ENCODE data around the gene CCDC7.
A peak's percentile ranks its signal among the peaks of the same experiment; 100 is the strongest.
"Not testable (repeated sequence)": the region's sequence is repeated elsewhere in the genome, so short reads cannot be mapped to it uniquely, and the experiment has no call there.

CCDC7 gene

DNA sequence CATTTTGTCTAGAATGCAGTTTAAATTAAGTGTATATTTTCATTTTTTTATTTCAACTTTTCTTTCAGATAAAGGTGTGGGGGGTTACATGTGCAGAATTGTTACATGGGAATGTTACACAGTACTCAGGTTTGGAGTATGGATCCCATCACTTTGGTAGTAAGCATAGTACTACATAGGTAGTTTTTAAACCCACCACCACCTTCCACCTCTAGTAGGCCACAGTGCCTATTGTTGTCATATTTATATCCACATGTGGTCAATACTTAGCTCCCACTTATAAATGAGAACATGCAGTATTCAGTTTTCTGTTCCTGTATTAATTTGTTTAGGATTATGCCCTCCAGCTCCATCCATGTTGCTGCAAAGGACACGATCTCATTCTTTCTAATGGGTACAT, 200.6 kb downstream of the CCDC7 start:
- TF ChIP-seq, protein P1, sequence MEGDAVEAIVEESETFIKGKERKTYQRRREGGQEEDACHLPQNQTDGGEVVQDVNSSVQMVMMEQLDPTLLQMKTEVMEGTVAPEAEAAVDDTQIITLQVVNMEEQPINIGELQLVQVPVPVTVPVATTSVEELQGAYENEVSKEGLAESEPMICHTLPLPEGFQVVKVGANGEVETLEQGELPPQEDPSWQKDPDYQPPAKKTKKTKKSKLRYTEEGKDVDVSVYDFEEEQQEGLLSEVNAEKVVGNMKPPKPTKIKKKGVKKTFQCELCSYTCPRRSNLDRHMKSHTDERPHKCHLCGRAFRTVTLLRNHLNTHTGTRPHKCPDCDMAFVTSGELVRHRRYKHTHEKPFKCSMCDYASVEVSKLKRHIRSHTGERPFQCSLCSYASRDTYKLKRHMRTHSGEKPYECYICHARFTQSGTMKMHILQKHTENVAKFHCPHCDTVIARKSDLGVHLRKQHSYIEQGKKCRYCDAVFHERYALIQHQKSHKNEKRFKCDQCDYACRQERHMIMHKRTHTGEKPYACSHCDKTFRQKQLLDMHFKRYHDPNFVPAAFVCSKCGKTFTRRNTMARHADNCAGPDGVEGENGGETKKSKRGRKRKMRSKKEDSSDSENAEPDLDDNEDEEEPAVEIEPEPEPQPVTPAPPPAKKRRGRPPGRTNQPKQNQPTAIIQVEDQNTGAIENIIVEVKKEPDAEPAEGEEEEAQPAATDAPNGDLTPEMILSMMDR (conservative IDR thresholded peaks at IDR 0.05): peak; percentile 18; the same call in 1 of the 2 replicates
- no peak for TF ChIP-seq ZFX (IDR thresholded peaks at IDR 0.05)

DNA sequence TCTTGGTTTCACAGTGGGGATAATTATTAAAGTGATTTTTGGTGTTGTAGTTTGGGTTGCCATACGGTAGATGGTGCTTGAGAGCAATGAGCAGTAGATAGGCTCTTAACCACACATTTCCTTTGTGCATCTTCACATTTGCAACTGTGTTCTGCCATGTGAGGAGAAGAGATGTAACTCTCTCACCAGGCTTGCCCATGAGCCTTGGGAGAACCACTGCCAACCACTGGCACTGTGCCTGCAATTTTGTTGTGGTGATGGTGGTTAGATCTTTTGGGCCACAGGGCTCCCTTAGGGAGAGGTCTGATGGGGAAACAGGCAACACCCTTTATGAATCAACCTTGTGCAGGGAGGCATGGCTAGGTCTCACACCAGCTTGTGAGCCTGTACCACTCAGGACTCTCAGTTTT, 204.3 kb downstream of the CCDC7 start:
- TF ChIP-seq, protein P1 (conservative IDR thresholded peaks at IDR 0.05): peak; percentile 27
- TF ChIP-seq ZFX (IDR thresholded peaks at IDR 0.05): no peak
- H3K27ac ChIP-seq: no peak overlapping the region

More for the DNA sequence above, 200.6 kb downstream of the CCDC7 start:
- no peak overlapping the region for H3K27ac ChIP-seq

DNA sequence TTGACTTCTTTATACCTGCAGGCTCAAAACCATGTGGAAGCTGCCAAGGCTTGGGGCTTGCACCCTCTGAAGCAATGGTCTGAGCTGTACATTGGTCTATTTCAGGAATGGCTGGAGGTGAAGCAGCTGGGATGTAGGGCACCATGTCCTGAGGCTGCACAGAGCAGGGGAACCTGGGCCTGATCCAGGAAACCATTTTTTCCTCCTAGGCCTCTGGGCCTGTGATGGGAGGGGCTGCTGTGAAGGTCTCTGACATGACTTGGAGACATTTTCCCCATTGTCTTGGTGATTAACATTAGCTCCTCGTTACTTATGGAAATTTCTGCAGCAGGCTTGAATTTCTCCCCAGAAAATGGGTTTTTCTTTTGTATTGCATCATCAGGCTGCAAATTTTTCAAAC, 211.5 kb downstream of the CCDC7 start:
- H3K27ac ChIP-seq: not testable (repeated sequence)

DNA sequence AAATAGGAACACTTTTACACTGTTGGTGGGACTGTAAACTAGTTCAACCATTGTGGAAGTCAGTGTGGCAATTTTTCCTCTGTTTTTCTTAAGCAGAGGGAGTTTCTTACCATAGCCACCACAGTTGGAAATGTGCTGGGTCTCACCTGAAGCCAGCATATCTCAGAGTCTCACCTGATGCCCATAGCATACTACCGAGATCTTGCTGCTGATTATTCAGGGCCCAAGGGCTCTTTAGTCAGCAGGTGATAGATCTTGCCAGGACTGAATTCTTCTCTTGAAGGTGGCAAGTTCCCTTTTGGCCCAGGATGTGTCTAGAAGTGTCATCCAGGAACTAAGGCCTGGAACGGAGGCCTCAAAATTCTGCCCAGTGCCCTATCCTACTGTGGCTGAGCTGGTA, 215.4 kb downstream of the CCDC7 start:
- TF ChIP-seq, protein P1 (conservative IDR thresholded peaks at IDR 0.05): no peak
- TF ChIP-seq ZFX (IDR thresholded peaks at IDR 0.05): no peak
- H3K27ac ChIP-seq: no peak overlapping the region

DNA sequence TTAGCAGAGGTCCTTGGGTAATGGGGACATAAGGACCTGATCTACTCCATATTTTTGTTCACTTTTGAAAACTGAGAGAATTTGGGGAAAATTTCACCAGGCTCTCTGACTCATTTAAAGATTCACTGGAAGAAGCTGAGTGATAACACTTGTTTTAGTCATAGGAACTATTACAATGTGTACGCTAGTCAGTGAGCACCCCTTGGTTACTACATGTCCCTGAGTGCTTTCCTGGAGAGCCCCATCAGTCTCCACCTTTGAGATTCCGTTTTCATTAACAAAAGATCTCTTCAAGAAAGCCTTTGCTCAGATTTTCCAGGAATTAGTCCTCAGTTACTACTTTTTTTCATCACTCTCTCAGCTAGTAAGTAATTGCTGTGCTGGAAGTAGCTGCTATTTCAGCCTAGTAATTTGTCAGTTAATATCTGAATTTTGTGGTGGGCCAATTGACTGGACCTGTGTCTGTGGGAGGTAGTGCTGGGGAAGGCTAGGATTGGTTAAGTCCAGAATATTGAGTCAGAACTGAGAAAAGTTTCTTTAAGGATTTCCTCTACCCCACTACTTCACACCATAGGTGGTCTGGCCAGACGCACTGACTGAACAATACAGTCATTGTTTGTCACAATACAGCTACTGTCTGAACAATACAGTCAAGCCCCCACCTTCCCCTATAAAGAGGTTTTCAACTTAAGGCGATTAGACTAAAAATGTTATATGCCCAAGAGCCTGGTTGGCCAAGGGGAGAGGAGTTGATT, 235.0 kb downstream of the CCDC7 start:
- TF ChIP-seq, protein P1 (conservative IDR thresholded peaks at IDR 0.05): no peak
- TF ChIP-seq ZFX (IDR thresholded peaks at IDR 0.05): no peak

DNA sequence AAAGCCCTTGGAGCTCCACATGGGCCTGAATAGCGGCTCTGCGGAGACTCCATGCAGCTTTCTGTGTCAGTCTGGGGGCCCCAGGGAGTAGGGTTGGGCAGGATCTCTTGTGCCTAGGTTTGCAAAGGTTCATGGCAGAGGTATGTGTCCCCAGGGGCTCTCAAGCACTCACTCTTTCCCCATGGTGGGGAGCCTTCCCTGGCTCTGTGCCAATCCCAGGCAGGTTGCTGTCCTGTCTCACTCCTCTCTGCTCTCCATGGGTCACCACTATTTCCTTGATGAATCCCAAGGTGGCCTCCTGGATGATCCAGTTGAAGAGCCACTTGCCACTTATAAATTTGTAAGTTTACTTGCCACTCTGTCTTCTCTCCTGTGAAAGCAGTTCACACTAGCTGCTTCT, 238.4 kb downstream of the CCDC7 start:
- no peak overlapping the region for H3K27ac ChIP-seq
- TF ChIP-seq, protein P1 (conservative IDR thresholded peaks at IDR 0.05): no peak
- TF ChIP-seq ZFX (IDR thresholded peaks at IDR 0.05): no peak

More for the DNA sequence above, 235.0 kb downstream of the CCDC7 start:
- no peak overlapping the region for H3K27ac ChIP-seq

DNA sequence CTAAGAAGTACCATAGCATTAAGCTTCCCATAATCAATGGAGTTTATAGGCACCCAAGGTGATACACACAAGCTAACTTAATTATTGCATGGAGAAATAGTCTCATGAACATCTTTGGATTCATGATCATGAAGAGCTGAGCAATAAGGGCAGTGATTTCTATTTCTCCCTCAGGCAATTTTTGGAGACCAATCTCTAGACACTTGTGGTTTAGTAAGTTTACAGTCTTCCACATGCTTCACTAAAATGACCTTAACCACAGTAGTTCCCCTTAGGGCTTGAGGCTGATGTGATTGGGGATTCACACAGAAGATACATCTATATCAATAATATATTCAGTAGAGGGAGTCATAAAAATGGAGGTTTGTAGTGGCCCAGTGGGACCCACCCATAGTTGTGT, 241.2 kb downstream of the CCDC7 start:
- H3K27ac ChIP-seq: no peak overlapping the region
- TF ChIP-seq ZFX (IDR thresholded peaks at IDR 0.05): no peak
- TF ChIP-seq, protein P1 (conservative IDR thresholded peaks at IDR 0.05): no peak

DNA sequence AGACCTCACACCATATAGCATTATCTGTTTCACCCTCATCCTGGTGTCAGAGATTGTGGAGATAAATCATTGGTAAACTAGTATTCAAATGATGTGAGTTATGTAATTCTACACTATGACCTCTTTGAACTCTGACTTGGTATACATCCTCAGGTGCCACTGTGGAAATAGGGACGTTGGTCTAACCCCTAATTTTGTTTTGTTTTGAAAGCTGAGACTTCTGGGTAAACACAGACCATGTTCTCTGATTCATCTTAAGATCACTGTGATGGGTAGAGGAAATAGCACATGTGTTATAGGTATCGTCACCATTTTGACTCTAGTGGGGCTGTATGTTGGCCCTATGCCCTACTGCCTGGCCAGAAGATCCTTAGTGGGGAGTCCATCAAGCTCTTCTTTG, 241.6 kb downstream of the CCDC7 start:
- TF ChIP-seq ZFX (IDR thresholded peaks at IDR 0.05): no peak
- TF ChIP-seq, protein P1 (conservative IDR thresholded peaks at IDR 0.05): no peak
- H3K27ac ChIP-seq: no peak overlapping the region

Data from C4-2B (cell line).